ENCODE data around the gene LIMA1. TPM values are rescaled to one million over a fixed set of nuclear protein-coding genes. Genes with fewer than 3 reads are reported as not detected.
A peak's percentile ranks its signal among the peaks of the same experiment; 100 is the strongest.
"Not testable (repeated sequence)": the region's sequence is repeated elsewhere in the genome, so short reads cannot be mapped to it uniquely, and the experiment has no call there.

Gene LIMA1
- polyA plus RNA-seq, 1 donor: 191 TPM

DNA sequence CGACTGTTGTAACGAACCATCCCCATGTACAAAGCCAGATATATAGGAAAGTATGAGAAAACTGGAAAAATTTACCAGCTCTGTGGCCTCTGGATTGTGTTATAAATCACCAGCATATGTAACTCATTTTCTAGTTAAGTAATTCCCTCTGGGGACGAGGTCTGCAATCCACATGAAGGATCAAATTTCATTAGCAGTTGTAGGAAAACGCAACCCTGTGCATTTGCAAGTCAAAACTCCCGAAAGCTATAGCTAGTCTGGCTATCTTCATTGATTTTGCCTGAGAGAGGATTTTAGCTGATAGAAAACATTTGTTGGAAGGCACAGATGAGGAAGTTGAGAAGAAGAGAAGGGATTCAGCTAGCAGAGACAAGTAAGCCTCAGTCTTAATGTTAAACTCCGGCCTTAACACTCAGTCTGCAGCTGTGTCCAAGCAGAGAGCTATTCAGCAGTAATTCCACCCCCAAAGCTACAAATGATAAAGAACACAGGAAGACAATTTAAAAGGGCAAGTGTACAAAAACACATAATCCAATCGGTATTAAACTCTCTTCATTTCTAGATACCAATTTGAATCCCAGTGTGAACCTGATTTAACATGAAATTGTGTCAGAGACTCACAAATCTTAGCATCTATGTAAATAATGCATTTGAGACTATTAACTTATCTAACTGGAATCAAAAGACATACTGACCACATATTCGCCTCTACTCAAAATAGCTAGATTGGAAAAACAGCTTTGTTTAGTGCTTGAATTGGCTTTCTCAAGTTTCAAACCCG is 61.9 kb downstream of the LIMA1 start:
- H3K36me3 ChIP-seq (ENCODE audit: control insufficient read depth, insufficient read depth, low read length): peaks cover 41% of the 10 kb centered on the region
- H3K27ac ChIP-seq (ENCODE audit: low read length): peak overlapping the region; percentile 76
- peak overlapping the region; percentile 39 for H3K4me3 ChIP-seq (ENCODE audit: low read length)
- H3K27me3 ChIP-seq (ENCODE audit: control insufficient read depth, insufficient read depth, low read length): no peaks in the 10 kb centered on the region
- no peaks in the 10 kb centered on the region for H3K9me3 ChIP-seq (ENCODE audit: control insufficient read depth, low read depth, low read length)
- peaks cover 20% of the 10 kb centered on the region for H3K4me1 ChIP-seq (ENCODE audit: control insufficient read depth, insufficient read depth, low read length)
- 18% methylated on average over 3 of the region's 9 CpGs for WGBS (ENCODE audit: insufficient coverage, low lambda C conversion rate)
- peak; percentile 35 to 65 for DNase-seq

DNA sequence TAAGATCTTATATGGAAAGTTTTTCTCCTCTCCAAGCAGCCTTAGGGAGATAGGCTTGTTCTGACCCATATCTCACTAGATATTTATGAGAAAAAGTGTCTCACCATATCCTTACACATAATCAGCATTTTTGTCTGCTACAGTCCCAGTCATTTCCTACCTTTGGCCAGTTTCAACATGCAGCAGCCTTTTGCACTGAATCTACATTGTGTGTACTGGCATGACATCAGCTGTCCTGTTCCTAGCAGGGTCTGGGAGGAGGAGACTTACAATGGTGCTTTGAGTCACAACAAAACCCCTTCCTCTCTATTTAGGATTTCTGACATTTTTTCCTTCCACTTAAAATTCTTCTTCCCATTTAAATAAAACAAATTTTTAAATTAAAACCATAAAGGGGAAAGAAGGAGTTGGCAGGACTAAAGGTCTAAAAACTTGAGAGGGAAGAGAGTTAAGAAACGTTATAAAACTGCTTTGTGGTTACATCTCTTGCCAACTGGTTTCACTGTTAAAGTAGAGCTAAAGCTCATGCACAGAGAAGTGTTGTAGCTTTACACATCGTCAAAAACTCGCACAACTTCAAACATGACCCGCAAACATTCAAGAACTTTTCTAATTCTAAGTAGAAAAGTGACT is 62.8 kb downstream of the LIMA1 start:
- Histone ChIP-seq H3K9me3 (ENCODE audit: control insufficient read depth, low read depth, low read length) (no peaks in the 10 kb centered on the region), H3K4me3 (ENCODE audit: low read length) (peak overlapping the region; percentile 39), H3K27ac (ENCODE audit: low read length) (peak overlapping the region; percentile 76), H3K4me1 (ENCODE audit: control insufficient read depth, insufficient read depth, low read length) (peaks cover 20% of the 10 kb centered on the region), H3K27me3 (ENCODE audit: control insufficient read depth, insufficient read depth, low read length) (no peaks in the 10 kb centered on the region), H3K36me3 (ENCODE audit: control insufficient read depth, insufficient read depth, low read length) (peaks cover 42% of the 10 kb centered on the region)
- 17% methylated on average over 1 of the region's 4 CpGs for WGBS (ENCODE audit: insufficient coverage, low lambda C conversion rate)
- DNase-seq: peak; percentile 18 to 40

DNA sequence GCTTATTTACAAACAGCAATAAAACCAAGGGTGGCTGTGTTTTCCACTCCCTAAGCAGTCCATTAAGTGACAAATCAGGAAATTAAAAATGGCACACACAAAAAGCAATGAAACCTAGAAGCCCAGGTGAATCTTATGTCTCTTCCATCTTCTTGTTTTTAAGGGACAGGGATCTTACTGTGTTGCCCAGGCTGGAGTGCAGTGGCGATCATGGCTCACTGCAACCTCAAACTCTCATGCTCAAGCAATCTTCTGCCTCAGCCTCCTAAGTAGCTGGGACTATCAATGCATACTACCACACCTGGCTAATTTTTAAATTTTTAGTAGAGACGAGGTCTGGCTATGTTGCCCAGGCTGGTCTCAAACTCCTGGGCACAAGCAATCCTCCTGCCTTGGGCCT is 63.8 kb downstream of the LIMA1 start:
- peaks cover 20% of the 10 kb centered on the region for H3K4me1 ChIP-seq (ENCODE audit: control insufficient read depth, insufficient read depth, low read length)
- no peak for DNase-seq
- no peaks in the 10 kb centered on the region for H3K27me3 ChIP-seq (ENCODE audit: control insufficient read depth, insufficient read depth, low read length)
- no peak overlapping the region for H3K4me3 ChIP-seq (ENCODE audit: low read length)
- no peaks in the 10 kb centered on the region for H3K9me3 ChIP-seq (ENCODE audit: control insufficient read depth, low read depth, low read length)
- no CpG with 5 or more reads among the region's 2 CpGs for WGBS (ENCODE audit: insufficient coverage, low lambda C conversion rate)
- H3K27ac ChIP-seq (ENCODE audit: low read length): peak overlapping the region; percentile 76
- peaks cover 44% of the 10 kb centered on the region for H3K36me3 ChIP-seq (ENCODE audit: control insufficient read depth, insufficient read depth, low read length)

DNA sequence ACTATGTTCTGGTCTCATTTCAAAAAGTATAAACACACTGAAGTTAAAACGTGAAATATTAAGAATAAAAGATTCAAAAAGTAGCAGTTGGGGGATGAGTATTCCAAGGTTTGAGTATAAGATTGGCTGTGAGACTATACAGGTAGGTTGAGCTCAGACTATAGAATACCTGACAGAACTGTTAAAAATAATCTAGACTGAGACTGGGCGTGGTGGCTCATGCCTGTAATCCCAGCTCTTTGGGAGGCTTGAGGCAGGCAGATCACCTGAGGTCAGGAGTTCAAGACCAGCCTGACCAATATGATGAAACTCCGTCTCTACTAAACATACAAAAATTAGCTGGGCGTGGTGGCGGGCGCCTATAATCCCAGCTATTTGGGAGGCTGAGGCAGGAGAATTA is 64.3 kb downstream of the LIMA1 start:
- H3K27ac ChIP-seq (ENCODE audit: low read length): not testable (repeated sequence)

DNA sequence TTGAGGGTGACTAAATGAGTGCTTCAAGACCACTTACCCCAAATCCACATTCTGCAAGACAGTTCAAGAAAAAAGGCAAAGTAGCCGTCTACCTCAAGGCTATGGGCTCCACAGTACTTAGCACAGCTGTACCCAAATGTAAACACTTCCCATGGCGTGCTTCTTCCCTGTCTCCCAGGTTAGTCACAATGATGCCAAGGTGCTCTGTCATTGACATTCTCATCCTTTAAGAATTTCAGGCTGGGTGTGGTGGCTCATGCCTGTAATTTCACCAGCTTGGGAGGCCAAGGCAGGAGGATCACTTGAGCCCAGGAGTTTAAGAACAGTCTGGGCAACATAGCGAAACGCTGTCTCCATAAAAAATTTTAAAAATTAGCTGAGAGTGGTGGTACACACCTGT is 64.9 kb downstream of the LIMA1 start:
- DNase-seq: no peak
- H3K4me1 ChIP-seq (ENCODE audit: control insufficient read depth, insufficient read depth, low read length): peaks cover 20% of the 10 kb centered on the region

More for the DNA sequence above, 64.3 kb downstream of the LIMA1 start:
- peaks cover 47% of the 10 kb centered on the region for H3K36me3 ChIP-seq (ENCODE audit: control insufficient read depth, insufficient read depth, low read length)
- not testable (repeated sequence) for DNase-seq; H3K9me3 ChIP-seq (ENCODE audit: control insufficient read depth, low read depth, low read length); H3K4me3 ChIP-seq (ENCODE audit: low read length); H3K27me3 ChIP-seq (ENCODE audit: control insufficient read depth, insufficient read depth, low read length)
- peaks cover 20% of the 10 kb centered on the region for H3K4me1 ChIP-seq (ENCODE audit: control insufficient read depth, insufficient read depth, low read length)
- no CpG with 5 or more reads among the region's 6 CpGs for WGBS (ENCODE audit: insufficient coverage, low lambda C conversion rate)

DNA sequence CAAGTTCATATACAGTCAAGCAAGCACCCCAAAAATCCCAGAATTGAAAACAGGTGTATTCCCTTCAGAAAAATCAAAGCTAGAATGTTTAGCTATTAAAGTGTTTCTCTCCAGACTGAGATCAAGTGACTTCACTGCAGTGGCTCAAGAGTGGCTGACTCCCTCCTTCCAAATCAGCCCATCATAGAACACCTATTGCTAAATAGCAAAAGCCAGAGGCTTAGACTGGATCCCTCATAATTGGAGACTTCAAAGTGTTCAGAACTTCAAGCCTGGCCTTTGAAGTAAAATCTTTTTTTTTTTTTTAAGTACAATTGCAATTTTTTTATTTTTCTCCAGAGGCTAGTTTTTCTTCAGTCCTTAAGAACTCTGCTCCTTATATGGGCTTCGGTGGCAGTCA is 66.1 kb downstream of the LIMA1 start:
- Histone ChIP-seq H3K9me3 (ENCODE audit: control insufficient read depth, low read depth, low read length) (no peaks in the 10 kb centered on the region), H3K27ac (ENCODE audit: low read length) (no peak overlapping the region), H3K27me3 (ENCODE audit: control insufficient read depth, insufficient read depth, low read length) (no peaks in the 10 kb centered on the region), H3K36me3 (ENCODE audit: control insufficient read depth, insufficient read depth, low read length) (peaks cover 50% of the 10 kb centered on the region), H3K4me1 (ENCODE audit: control insufficient read depth, insufficient read depth, low read length) (peaks cover 18% of the 10 kb centered on the region), H3K4me3 (ENCODE audit: low read length) (no peak overlapping the region)
- no CpG with 5 or more reads among the region's 1 CpG for WGBS (ENCODE audit: insufficient coverage, low lambda C conversion rate)
- no peak for DNase-seq

More for the DNA sequence above, 64.9 kb downstream of the LIMA1 start:
- WGBS (ENCODE audit: insufficient coverage, low lambda C conversion rate): no CpG with 5 or more reads among the region's 4 CpGs
- no peaks in the 10 kb centered on the region for H3K9me3 ChIP-seq (ENCODE audit: control insufficient read depth, low read depth, low read length)
- H3K36me3 ChIP-seq (ENCODE audit: control insufficient read depth, insufficient read depth, low read length): peaks cover 47% of the 10 kb centered on the region
- no peak overlapping the region for H3K4me3 ChIP-seq (ENCODE audit: low read length)
- H3K27ac ChIP-seq (ENCODE audit: low read length): no peak overlapping the region
- no peaks in the 10 kb centered on the region for H3K27me3 ChIP-seq (ENCODE audit: control insufficient read depth, insufficient read depth, low read length)

DNA sequence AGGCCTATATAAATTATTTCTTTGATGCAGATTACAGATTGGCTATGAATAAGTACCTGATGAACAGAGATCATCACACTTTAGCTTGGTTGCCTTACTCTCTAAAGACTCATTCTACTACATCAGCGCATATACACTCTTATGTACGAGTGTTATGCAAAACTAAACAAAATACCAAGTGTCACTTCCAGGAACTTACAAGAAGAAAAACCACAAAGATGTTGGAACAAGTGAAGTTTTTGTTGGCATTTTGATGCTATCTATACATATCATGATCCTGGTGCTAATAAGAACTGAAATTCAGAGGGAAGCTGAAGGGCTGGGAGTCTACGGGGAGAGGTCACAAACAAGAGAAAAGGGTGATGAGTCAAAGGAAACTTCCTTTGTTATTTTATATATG is 68.3 kb downstream of the LIMA1 start:
- H3K4me3 ChIP-seq (ENCODE audit: low read length): no peak overlapping the region
- H3K9me3 ChIP-seq (ENCODE audit: control insufficient read depth, low read depth, low read length): no peaks in the 10 kb centered on the region
- H3K36me3 ChIP-seq (ENCODE audit: control insufficient read depth, insufficient read depth, low read length): peaks cover 55% of the 10 kb centered on the region
- no peak for DNase-seq
- no peaks in the 10 kb centered on the region for H3K27me3 ChIP-seq (ENCODE audit: control insufficient read depth, insufficient read depth, low read length)
- WGBS (ENCODE audit: insufficient coverage, low lambda C conversion rate): 83% methylated on average over 2 of the region's 3 CpGs
- no peak overlapping the region for H3K27ac ChIP-seq (ENCODE audit: low read length)
- H3K4me1 ChIP-seq (ENCODE audit: control insufficient read depth, insufficient read depth, low read length): peaks cover 3% of the 10 kb centered on the region

DNA sequence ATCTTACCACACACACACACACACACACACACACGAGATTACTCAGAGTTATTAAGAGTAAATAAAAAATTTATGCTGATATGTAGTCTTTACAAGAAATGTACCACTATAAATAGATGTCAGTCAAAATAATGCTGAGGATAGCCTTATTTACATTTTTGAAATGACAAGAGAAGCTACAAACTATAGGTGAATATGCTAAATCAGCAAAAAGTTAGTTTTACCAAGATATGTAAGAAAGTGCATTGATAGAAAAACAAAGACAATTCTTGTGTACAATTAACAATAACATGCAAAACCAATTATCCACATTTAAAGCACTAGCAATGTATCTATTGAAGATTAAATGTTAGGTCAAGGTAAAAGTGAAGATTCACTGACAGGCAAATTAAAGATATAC is 69.3 kb downstream of the LIMA1 start:
- H3K27ac ChIP-seq (ENCODE audit: low read length): no peak overlapping the region
- H3K4me1 ChIP-seq (ENCODE audit: control insufficient read depth, insufficient read depth, low read length): no peaks in the 10 kb centered on the region
- peaks cover 55% of the 10 kb centered on the region for H3K36me3 ChIP-seq (ENCODE audit: control insufficient read depth, insufficient read depth, low read length)
- no peaks in the 10 kb centered on the region for H3K27me3 ChIP-seq (ENCODE audit: control insufficient read depth, insufficient read depth, low read length)
- no peak overlapping the region for H3K4me3 ChIP-seq (ENCODE audit: low read length)
- WGBS (ENCODE audit: insufficient coverage, low lambda C conversion rate): no CpG with 5 or more reads among the region's 1 CpG
- no peaks in the 10 kb centered on the region for H3K9me3 ChIP-seq (ENCODE audit: control insufficient read depth, low read depth, low read length)
- DNase-seq: no peak

DNA sequence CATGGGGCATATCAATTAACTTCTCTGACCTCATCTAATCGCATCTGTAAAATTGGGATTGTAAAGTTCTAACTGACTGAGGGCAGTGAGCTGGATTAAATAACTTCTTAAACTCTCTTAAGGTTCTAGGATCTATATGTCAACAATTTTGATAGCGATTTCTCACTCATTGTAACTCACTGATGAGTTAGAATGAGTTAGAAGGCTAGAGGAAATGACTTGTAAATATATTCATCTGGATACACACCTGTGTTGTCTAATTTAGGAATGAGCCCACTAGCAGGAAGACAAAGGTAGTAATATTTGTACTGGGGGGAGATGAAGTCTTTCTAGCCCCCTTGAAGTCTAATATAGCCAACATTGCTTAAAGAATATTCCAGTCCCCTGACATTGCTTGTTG is 69.9 kb downstream of the LIMA1 start:
- H3K27me3 ChIP-seq (ENCODE audit: control insufficient read depth, insufficient read depth, low read length): no peaks in the 10 kb centered on the region

DNA sequence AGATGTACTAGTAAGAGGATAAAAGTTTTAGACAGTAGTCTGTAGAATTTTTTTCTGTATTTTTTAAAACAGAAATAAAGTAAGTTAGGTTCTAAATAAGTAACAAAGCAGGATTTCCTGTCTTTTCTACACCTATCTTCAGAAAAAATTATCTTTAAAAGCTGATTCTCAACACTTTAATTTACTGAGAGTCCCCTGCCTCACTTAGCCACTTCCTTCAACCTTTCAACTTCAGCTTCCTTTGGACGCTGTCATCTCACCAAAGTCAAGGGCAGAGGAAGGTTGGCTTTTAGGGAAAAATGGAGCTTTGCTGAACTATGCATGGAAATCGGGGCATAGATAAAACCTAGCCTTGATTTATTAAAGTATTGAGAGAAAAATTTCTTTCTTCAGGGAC is 71.3 kb downstream of the LIMA1 start:
- H3K27ac ChIP-seq (ENCODE audit: low read length): peak overlapping the region; percentile 12
- no peak for DNase-seq
- no peaks in the 10 kb centered on the region for H3K9me3 ChIP-seq (ENCODE audit: control insufficient read depth, low read depth, low read length)
- H3K27me3 ChIP-seq (ENCODE audit: control insufficient read depth, insufficient read depth, low read length): no peaks in the 10 kb centered on the region
- no peaks in the 10 kb centered on the region for H3K4me1 ChIP-seq (ENCODE audit: control insufficient read depth, insufficient read depth, low read length)
- WGBS (ENCODE audit: insufficient coverage, low lambda C conversion rate): 100% methylated on average over 1 of the region's 2 CpGs
- no peak overlapping the region for H3K4me3 ChIP-seq (ENCODE audit: low read length)
- peaks cover 51% of the 10 kb centered on the region for H3K36me3 ChIP-seq (ENCODE audit: control insufficient read depth, insufficient read depth, low read length)

More for the DNA sequence above, 69.9 kb downstream of the LIMA1 start:
- H3K36me3 ChIP-seq (ENCODE audit: control insufficient read depth, insufficient read depth, low read length): peaks cover 56% of the 10 kb centered on the region
- no peak for DNase-seq
- H3K9me3 ChIP-seq (ENCODE audit: control insufficient read depth, low read depth, low read length): no peaks in the 10 kb centered on the region
- no peak overlapping the region for H3K4me3 ChIP-seq (ENCODE audit: low read length)
- H3K27ac ChIP-seq (ENCODE audit: low read length): no peak overlapping the region
- WGBS (ENCODE audit: insufficient coverage, low lambda C conversion rate): 83% methylated on average over 1 of the region's 2 CpGs
- H3K4me1 ChIP-seq (ENCODE audit: control insufficient read depth, insufficient read depth, low read length): no peaks in the 10 kb centered on the region

Data from large intestine (tissue), 3 donors.